Stimulated activated CD4-positive, alpha-beta T cell treated with anti-CD3 and anti-CD28 coated beads, TNF-alpha, amount 100 ng/mL, for 48 hours (primary cell): Measurements from ENCODE around the gene NFRKB.
"Not testable (repeated sequence)": the region's sequence is repeated elsewhere in the genome, so short reads cannot be mapped to it uniquely, and the experiment has no call there.

ENCODE experiments used
- DNase-seq, 3 donors: peaks; one replicate each; pipeline ENCODE4 v3.0.0-alpha.2; 2020; ENCODE audit warnings: low read depth in 3 of 3

The NFRKB gene

GRCh38 chr11:129894278-129895125 is 876 bp downstream of the NFRKB start:
- DNase-seq: peak in 1 of 3 donors; percentile 7

GRCh38 chr11:129888451-129888850 is 6.9 kb downstream of the NFRKB start:
- no peak for DNase-seq

- DNase-seq: no peak
Measured at GRCh38 chr11:129885381-129885780, 10.0 kb downstream of the NFRKB start.

- DNase-seq: no peak
Measured at GRCh38 chr11:129884581-129884980, 10.8 kb downstream of the NFRKB start.

GRCh38 chr11:129881570-129882170 is 13.7 kb downstream of the NFRKB start:
- peak in 1 of 3 donors; percentile 29 for DNase-seq

GRCh38 chr11:129880311-129880710 is 15.1 kb downstream of the NFRKB start:
- DNase-seq: no peak

- DNase-seq: no peak
Measured at GRCh38 chr11:129871914-129872313, 23.5 kb downstream of the NFRKB start.

- not testable (repeated sequence) for DNase-seq
Measured at GRCh38 chr11:129868626-129869025, 26.8 kb downstream of the NFRKB start.

GRCh38 chr11:129866311-129866710 is 29.1 kb downstream of the NFRKB start:
- no peak for DNase-seq

GRCh38 chr11:129865701-129866100 is 29.7 kb downstream of the NFRKB start:
- no peak for DNase-seq

- no peak for DNase-seq
Measured at GRCh38 chr11:129864811-129865210, 30.6 kb downstream of the NFRKB start.

GRCh38 chr11:129861702-129862522 is 33.5 kb downstream of the NFRKB start:
- DNase-seq: no peak

GRCh38 chr11:129856036-129856435 is 39.3 kb downstream of the NFRKB start:
- no peak for DNase-seq

- no peak for DNase-seq
Measured at GRCh38 chr11:129855086-129855485, 40.3 kb downstream of the NFRKB start.

- no peak for DNase-seq
Measured at GRCh38 chr11:129854232-129854805, 41.1 kb downstream of the NFRKB start.

GRCh38 chr11:129853518-129854231 is 41.7 kb downstream of the NFRKB start:
- DNase-seq: peak in 2 of 3 donors; percentile 8 to 10

- DNase-seq: no peak
Measured at GRCh38 chr11:129852125-129852740, 43.1 kb downstream of the NFRKB start.

GRCh38 chr11:129849447-129850130 is 45.8 kb downstream of the NFRKB start:
- no peak for DNase-seq

GRCh38 chr11:129847361-129847760 is 48.0 kb downstream of the NFRKB start:
- not testable (repeated sequence) for DNase-seq
